H9 (cell line): Measurements from ENCODE around the gene STMN3. TPM values are rescaled to one million over a fixed set of nuclear protein-coding genes. Genes with fewer than 3 reads are reported as not detected.
A peak's percentile ranks its signal among the peaks of the same experiment; 100 is the strongest.

ENCODE experiments used
- DNase-seq: peaks from one replicate; pipeline ENCODE4 v3.0.0-alpha.2; 2017
- H2AFZ ChIP-seq: one replicate; pipeline ENCODE4 v1.6.1; 2013; ENCODE audit warnings: mild to moderate bottlenecking, low read length, control low read depth, moderate library complexity
- H2AK5ac ChIP-seq: 2 replicates; pipeline ENCODE4 v1.6.1; 2013; ENCODE audit warnings: low read length, control low read depth, mixed read lengths; ENCODE audit not compliant: insufficient read length
- H2BK120ac ChIP-seq: one replicate; pipeline ENCODE4 v1.6.1; 2013; ENCODE audit warnings: low read depth, mild to moderate bottlenecking, low read length, control low read depth, inconsistent platforms; ENCODE audit not compliant: poor library complexity, severe bottlenecking
- H2BK12ac ChIP-seq: 2 replicates; pipeline ENCODE4 v1.6.1; 2013; ENCODE audit warnings: low read length, control low read depth, mixed read lengths, low read depth; ENCODE audit not compliant: insufficient read length
- H2BK15ac ChIP-seq: 2 replicates; pipeline ENCODE4 v1.6.1; 2013; ENCODE audit warnings: low read depth, low read length, control low read depth
- H2BK20ac ChIP-seq: one replicate; pipeline ENCODE4 v1.6.1; 2013; ENCODE audit warnings: low read depth, mild to moderate bottlenecking, low read length, control low read depth, inconsistent platforms; ENCODE audit not compliant: poor library complexity, severe bottlenecking
- H2BK5ac ChIP-seq: 2 replicates; pipeline ENCODE4 v1.6.1; 2013; ENCODE audit warnings: low read length, control low read depth, mixed read lengths; ENCODE audit not compliant: insufficient read length
- H3K14ac ChIP-seq: 2 replicates; pipeline ENCODE4 v1.6.1; 2013; ENCODE audit warnings: low read length, control low read depth; ENCODE audit not compliant: insufficient read depth
- H3K18ac ChIP-seq: 2 replicates; pipeline ENCODE4 v1.6.1; 2013; ENCODE audit warnings: low read depth, mild to moderate bottlenecking, mixed read lengths, low read length, control low read depth; ENCODE audit not compliant: insufficient read length
- H3K23ac ChIP-seq: 2 replicates; pipeline ENCODE4 v1.6.1; 2013; ENCODE audit warnings: low read length, control low read depth, mixed read lengths, low read depth; ENCODE audit not compliant: insufficient read length
- H3K23me2 ChIP-seq: 2 replicates; pipeline ENCODE4 v1.6.1; 2013; ENCODE audit warnings: low read depth, mild to moderate bottlenecking, mixed read lengths, low read length, control low read depth; ENCODE audit not compliant: insufficient read length, poor library complexity, severe bottlenecking
- H3K27ac ChIP-seq: 2 replicates; pipeline ENCODE4 v1.5.1; 2013; ENCODE audit warnings: low read length, control low read depth, mixed read lengths, low read depth; ENCODE audit not compliant: insufficient read length
- H3K27me3 ChIP-seq: 2 replicates; pipeline ENCODE4 v1.6.1; 2013; ENCODE audit warnings: low read length, control low read depth, inconsistent platforms; ENCODE audit not compliant: insufficient read depth
- H3K4ac ChIP-seq: 2 replicates; pipeline ENCODE4 v1.6.1; 2013; ENCODE audit warnings: low read depth, mild to moderate bottlenecking, control low read depth, inconsistent platforms, low read length, moderate library complexity
- H3K4me1 ChIP-seq: 2 replicates; pipeline ENCODE4 v1.6.1; 2013; ENCODE audit warnings: low read length, control low read depth, inconsistent platforms; ENCODE audit not compliant: insufficient read depth
- H3K4me2 ChIP-seq: 2 replicates; pipeline ENCODE4 v1.6.1; 2013; ENCODE audit warnings: low read length, control low read depth, mixed read lengths; ENCODE audit not compliant: insufficient read length, insufficient read depth
- H3K56ac ChIP-seq: 2 replicates; pipeline ENCODE4 v1.6.1; 2013; ENCODE audit warnings: low read depth, mild to moderate bottlenecking, mixed read lengths, low read length, control low read depth; ENCODE audit not compliant: insufficient read length
- H3K79me1 ChIP-seq: 2 replicates; pipeline ENCODE4 v1.6.1; 2013; ENCODE audit warnings: low read depth, mild to moderate bottlenecking, moderate library complexity, low read length, control low read depth, inconsistent platforms; ENCODE audit not compliant: insufficient read depth, poor library complexity, severe bottlenecking
- H3K79me2 ChIP-seq: 2 replicates; pipeline ENCODE4 v1.6.1; 2013; ENCODE audit warnings: low read length, control low read depth, inconsistent platforms; ENCODE audit not compliant: insufficient read depth
- H3K9ac ChIP-seq: 2 replicates; pipeline ENCODE4 v1.6.1; 2013; ENCODE audit warnings: low read length, control low read depth, mixed read lengths; ENCODE audit not compliant: insufficient read length; ENCODE audit errors: extremely low read depth
- H3K9me3 ChIP-seq: one replicate; pipeline ENCODE4 v1.6.1; 2013; ENCODE audit warnings: low read depth, low read length, inconsistent platforms; ENCODE audit not compliant: control insufficient read depth
- H3T11ph ChIP-seq: one replicate; pipeline ENCODE4 v1.6.1; 2013; ENCODE audit warnings: mild to moderate bottlenecking, low read length, control low read depth, inconsistent platforms
- H4K20me1 ChIP-seq: one replicate; pipeline ENCODE4 v1.6.1; 2013; ENCODE audit not compliant: control insufficient read depth, insufficient read length, insufficient read depth
- H4K5ac ChIP-seq: 2 replicates; pipeline ENCODE4 v1.6.1; 2013; ENCODE audit warnings: low read depth, mild to moderate bottlenecking, mixed read lengths, low read length, control low read depth; ENCODE audit not compliant: insufficient read length
- H4K8ac ChIP-seq: replicated peaks from 2 replicates; pipeline ENCODE4 v1.6.1; 2013; ENCODE audit warnings: low read length, control low read depth, mixed read lengths, low read depth; ENCODE audit not compliant: insufficient read length
- H4K91ac ChIP-seq: 2 replicates; pipeline ENCODE4 v1.6.1; 2013; ENCODE audit warnings: low read depth, mild to moderate bottlenecking, moderate library complexity, mixed read lengths, low read length, control low read depth; ENCODE audit not compliant: insufficient read length
- H3K27ac Mint-ChIP-seq, 3 experiments: 2 replicates in 2 of 3; 3 replicates in 1 of 3; pipeline ENCODE4 v1.8.0; 2020 to 2021; ENCODE audit warnings: mixed read lengths in 3 of 3, mild to moderate bottlenecking in 1 of 3, moderate library complexity in 1 of 3
- H3K27me3 Mint-ChIP-seq: 2 replicates; pipeline ENCODE4 v1.8.0; 2021; ENCODE audit warnings: low read depth, mild to moderate bottlenecking, moderate library complexity, mixed read lengths
- H3K36me3 Mint-ChIP-seq, 3 experiments: 2 replicates in 2 of 3; 3 replicates in 1 of 3; pipeline ENCODE4 v1.8.0; 2020 to 2021; ENCODE audit warnings: low read depth in 3 of 3, mixed read lengths in 3 of 3; ENCODE audit not compliant: insufficient read depth in 1 of 3
- H3K4me1 Mint-ChIP-seq, 2 experiments: 2 replicates each; pipeline ENCODE4 v1.8.0; 2020; ENCODE audit warnings: mixed read lengths in 2 of 2
- H3K4me3 Mint-ChIP-seq, 2 experiments: 2 replicates in 1 of 2; 3 replicates in 1 of 2; pipeline ENCODE4 v1.8.0; 2020 to 2021; ENCODE audit warnings: mild to moderate bottlenecking in 2 of 2, mixed read lengths in 2 of 2, moderate library complexity in 1 of 2
- H3K9me3 Mint-ChIP-seq, 2 experiments: 2 replicates in 1 of 2; 3 replicates in 1 of 2; pipeline ENCODE4 v1.8.0; 2020; ENCODE audit warnings: mild to moderate bottlenecking in 2 of 2, mixed read lengths in 2 of 2, moderate library complexity in 1 of 2
- WGBS: extraction: QIAGEN DNeasy Blood & Tissue Kit; methylation state at CpG from one replicate; pipeline ENCODE4 v1.1.7; 2013; ENCODE audit warnings: missing lambda C conversion rate, low lambda C conversion rate, mixed read lengths; ENCODE audit not compliant: insufficient read length; ENCODE audit errors: extremely low coverage; 5-methylcytosine and 5-hydroxymethylcytosine counted together
- total RNA-seq: library from RNA; stranded (reverse); gene quantifications from 2 replicates; pipeline ENCODE4 v1.2.1, GENCODE V29; 2021
- TF ChIP-seq, protein P1 (sequence below): fragments of 200-600 bp; sonication (generic); conservative IDR thresholded peaks from 3 replicates; pipeline ENCODE4 v1.8.0; 2021; ENCODE audit warnings: antibody characterized with exemption, mild to moderate bottlenecking

STMN3 gene
- total RNA-seq, 1 experiment from 2014 or later, result 54.0 TPM

DNA sequence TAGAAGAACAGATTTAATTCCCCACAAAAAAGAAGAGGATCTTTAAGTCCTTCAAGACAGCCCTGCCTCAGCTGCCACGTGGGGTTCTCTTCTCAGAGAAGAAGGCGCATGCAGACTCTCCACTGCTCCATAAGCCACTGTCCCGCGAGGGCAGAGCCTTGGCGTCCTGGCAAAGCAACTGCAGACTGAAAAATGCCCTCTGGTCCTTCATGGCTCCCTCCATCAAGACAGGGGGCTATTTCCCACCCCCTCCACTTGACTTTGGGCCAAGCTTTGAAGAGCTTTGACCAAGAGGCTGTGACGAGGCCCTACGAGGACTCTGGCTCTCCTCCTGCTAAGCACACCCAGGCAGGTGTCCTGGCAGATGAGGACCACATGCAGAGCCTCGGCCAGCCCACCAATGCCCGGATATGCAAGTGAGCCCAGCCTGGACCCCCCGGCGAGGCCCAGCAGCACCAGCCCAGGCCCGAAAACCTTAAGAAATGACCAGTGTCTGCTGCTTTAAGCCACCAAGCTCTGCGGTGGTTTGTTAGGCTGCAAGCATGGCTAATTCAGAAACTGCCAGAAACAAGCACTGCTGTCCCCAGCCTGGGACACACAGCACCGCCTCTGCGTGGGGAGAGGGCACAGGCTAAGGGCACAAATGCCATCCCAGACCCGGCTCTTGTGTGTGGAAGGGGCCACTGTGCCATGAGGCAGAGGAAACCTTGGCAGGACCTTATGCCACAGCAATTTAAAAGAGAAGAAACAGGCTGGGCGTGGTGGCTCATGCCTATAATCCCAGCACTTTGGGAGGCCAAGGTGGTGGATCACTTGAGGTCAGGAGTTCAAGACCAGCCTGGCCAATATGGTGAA lies 42.4 kb downstream of the STMN3 start:
- no peaks in the 10 kb centered on the region for H3K23me2 ChIP-seq
- DNase-seq, result no peak
- H3K27me3 Mint-ChIP-seq, result no peaks in the 10 kb centered on the region

More for the DNA sequence above, 42.4 kb downstream of the STMN3 start:
- no peaks in the 10 kb centered on the region for H3K4me1 Mint-ChIP-seq
- Histone ChIP-seq H3K79me2 (no peaks in the 10 kb centered on the region), H4K91ac (no peak overlapping the region), H2BK5ac (no peak overlapping the region), H3K14ac (no peak overlapping the region), H2BK12ac (no peak overlapping the region), H3K18ac (no peak overlapping the region), H2BK120ac (no peak overlapping the region), H3K23ac (no peak overlapping the region), H3T11ph (no peak overlapping the region), H3K9me3 (peaks cover 13% of the 10 kb centered on the region), H4K20me1 (no peaks in the 10 kb centered on the region), H3K9ac (no peak overlapping the region), H3K4ac (no peak overlapping the region), H3K4me1 (no peaks in the 10 kb centered on the region), H3K27me3 (no peaks in the 10 kb centered on the region), H2AK5ac (no peak overlapping the region), H2BK20ac (no peak overlapping the region), H4K8ac (no peak overlapping the region), H3K27ac (no peak overlapping the region), H3K79me1 (no peaks in the 10 kb centered on the region), H2AFZ (no peak overlapping the region), H2BK15ac (no peak overlapping the region), H4K5ac (no peak overlapping the region), H3K56ac (no peak overlapping the region), H3K4me2 (no peak overlapping the region)
- TF ChIP-seq, protein P1, sequence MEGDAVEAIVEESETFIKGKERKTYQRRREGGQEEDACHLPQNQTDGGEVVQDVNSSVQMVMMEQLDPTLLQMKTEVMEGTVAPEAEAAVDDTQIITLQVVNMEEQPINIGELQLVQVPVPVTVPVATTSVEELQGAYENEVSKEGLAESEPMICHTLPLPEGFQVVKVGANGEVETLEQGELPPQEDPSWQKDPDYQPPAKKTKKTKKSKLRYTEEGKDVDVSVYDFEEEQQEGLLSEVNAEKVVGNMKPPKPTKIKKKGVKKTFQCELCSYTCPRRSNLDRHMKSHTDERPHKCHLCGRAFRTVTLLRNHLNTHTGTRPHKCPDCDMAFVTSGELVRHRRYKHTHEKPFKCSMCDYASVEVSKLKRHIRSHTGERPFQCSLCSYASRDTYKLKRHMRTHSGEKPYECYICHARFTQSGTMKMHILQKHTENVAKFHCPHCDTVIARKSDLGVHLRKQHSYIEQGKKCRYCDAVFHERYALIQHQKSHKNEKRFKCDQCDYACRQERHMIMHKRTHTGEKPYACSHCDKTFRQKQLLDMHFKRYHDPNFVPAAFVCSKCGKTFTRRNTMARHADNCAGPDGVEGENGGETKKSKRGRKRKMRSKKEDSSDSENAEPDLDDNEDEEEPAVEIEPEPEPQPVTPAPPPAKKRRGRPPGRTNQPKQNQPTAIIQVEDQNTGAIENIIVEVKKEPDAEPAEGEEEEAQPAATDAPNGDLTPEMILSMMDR, result no peak
- H3K27ac Mint-ChIP-seq, result peak overlapping the region in 2 of 3 experiments; percentile 57 to 74; a peak in 4 of 7 replicates
- H3K36me3 Mint-ChIP-seq, result peaks cover 21 to 27% (median 23%) of the 10 kb centered on the region in 3 experiments
- H3K9me3 Mint-ChIP-seq, result peaks cover 13 to 14% of the 10 kb centered on the region in 2 experiments
- no peak overlapping the region for H3K4me3 Mint-ChIP-seq
- WGBS, result no CpG with 5 or more reads among the region's 17 CpGs
